Superior temporal gyrus (tissue), 1 donor: ENCODE measurements around the gene PPARA.

Experiments used
- DNase-seq: peaks from one replicate; pipeline ENCODE4 v3.0.0-alpha.2; 2016; ENCODE audit errors: extremely low spot score

Gene PPARA

DNA sequence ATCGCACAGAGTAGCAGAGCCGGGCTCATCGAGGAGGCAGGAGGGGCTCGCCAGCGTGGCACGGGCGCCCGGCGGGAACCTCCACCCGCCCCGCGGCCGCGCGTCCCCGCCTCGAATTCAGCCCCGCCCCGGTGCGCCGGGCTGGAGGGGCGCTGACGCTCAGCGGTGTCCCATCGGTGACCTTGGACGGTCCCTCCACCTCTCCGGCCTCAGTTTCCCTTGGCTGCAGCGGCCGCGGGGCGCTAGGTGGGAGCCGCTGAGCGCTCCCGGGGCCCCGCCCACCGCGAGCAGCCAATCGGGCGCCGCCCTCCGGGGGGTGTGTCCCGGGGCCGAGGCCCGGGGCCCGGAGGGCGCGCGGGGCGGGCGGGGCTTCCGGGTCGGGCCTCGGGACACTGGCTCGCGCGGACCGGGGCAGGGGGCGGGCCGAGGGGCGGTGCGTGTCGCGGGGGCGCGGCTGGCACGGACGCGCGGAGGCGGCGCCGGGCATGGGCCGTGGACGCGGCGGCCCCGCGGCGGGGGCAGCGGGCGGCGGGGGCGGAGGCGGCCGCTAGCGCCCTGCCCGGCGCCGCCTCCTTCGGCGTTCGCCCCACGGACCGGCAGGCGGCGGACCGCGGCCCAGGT, at the start of gene PPARA:
PPARA (plus strand) TSS at position 493 of the 621 bp plus-strand sequence. CDS start 47,858 bp downstream, outside the sequence.
- peak; percentile 80 for DNase-seq

DNA sequence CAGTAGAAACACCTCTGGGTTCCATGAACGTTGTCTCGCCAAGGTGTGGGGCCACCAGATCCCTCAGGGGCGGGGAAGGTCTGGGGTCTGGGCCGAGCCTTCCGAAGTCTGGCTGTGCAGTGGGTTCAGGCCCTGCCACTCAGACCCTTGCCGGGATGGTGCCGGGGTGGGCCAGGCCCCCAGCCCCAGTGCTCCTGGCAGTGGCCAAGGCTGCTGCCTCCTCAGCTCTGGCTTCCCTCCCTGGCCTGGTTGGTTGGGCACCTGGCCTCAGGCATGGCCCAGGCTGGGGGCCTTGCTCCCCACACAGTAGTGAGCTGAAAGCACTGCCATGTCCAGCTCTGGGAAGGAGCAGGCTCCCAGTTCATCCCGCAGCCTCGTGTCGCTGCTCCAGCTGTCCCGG, 48.2 kb upstream of the PPARA start:
- DNase-seq, result no peak

DNA sequence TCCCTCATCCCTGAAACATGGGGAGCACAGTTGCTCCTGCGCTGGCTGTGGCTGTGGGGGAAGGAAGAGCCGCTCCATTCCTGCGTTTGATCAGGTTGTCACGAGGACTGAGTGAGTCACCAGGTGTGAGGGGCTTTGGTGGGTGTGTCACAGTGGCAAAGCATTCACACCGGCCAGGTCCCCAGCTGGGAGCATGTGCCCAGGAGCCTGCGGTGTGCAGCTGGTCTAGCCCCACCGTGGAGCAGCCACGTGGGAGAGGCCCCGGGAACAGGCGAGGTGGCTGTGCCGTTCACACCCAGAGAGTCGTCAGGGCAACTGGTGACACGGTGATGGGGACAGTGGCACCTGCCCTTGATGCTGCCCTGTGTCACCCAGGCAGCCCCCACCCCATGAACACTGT, 47.6 kb upstream of the PPARA start:
- no peak for DNase-seq

DNA sequence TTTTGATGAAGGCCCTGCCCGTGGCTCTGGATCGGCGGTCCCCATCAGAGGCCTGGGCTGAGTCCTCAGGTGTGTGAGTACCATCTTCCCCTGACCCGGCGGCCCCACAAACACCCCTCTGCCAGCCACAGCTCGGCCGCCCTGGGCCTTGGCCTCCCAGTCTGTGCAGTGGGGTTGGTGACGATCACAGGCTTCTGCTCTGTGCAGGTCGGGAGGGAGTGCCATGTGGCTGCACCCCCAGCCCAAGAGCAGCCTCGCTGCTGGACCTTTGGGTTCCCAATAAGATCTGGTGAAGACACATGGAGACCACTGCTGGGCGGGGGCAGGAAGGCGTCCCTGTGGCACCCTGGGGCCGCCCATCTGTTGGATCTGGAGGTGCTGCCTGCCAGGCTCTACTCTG, 47.1 kb upstream of the PPARA start:
- no peak for DNase-seq

DNA sequence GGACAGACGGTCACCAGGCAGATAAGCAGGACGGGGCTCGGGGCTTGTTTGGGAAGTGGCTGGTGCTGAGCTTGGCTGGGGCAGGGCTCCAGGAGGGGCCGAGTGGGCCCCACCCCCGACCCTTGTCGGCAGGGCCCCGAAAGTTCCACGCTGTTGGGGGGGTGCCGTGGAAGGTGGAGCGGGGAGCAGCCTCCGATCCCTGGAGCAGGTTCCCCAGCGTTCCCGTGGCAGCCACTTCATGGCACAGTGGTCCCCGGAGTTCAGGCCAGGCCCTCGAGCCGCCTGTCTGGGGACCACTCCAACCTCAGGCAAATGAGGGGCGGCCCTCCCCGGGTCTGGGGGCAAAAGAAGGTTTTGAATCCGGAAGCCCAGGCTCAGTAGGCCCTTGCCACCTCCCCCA, 46.7 kb upstream of the PPARA start:
- no peak for DNase-seq

DNA sequence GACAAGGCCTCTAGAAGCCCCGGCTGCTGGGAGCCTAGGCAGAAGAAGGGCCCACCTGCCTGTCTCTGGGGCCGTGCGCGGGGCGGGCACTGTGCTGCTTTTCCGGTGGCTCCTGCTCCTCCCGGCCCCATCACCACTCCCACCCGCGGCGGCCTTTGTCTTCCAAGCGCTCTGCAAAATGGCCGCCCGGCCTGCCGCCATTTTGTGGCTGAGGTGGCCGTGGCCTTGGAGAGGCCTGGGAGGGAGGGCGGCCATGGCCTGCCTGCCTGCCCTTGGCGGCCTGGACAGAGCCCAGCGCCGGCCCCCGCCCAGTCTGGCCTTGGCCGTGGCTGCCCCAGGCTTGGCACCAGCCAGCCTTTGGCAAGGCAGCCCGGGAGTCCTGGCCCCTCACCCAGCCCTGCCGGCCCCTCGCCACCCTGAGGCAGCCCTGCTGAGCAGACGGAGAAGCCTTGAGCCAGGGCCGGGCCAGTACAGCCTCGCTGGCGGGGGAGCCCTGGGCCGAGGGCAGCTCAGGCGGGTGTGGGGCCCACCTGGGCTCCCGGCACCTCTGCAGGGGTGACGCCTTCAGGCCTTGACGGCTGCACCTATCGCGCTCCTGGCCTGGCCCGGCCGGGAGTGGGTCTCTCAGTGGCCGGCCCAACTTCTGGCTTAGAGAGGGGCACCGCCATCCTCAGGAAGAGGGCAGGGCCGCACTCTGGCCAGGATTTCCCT, 46.0 kb upstream of the PPARA start:
- DNase-seq, result peak; percentile 70

DNA sequence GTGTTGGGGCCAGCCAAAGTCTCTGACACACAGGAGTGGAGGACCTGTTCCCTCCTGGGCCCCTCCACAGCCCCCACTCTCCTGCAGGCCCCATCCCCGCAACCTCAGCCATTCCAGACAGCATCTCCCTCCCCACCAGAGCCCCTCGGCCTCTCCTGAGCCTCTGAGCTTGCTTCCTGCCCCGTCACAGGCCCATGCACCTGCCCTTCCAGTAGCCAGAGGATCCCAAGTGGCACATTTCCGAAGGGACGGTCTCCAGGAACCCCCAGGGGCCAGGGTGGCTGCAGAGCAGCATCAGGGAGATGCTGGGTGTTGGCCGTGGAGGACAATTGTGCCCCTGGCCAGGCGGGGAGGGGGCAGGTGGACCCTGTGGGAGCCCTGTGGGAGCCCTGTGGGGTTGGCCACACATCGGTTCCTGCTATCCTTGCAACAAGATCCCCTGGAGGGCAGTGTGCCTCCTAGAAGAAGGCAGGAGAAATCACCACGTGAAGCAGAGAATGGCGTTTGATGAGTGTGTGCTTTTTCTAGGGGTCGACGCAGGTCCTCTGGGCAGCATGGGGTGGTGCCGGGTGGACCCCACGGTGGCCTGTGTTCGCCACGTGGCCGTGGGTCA, 45.3 kb upstream of the PPARA start:
- no peak for DNase-seq

DNA sequence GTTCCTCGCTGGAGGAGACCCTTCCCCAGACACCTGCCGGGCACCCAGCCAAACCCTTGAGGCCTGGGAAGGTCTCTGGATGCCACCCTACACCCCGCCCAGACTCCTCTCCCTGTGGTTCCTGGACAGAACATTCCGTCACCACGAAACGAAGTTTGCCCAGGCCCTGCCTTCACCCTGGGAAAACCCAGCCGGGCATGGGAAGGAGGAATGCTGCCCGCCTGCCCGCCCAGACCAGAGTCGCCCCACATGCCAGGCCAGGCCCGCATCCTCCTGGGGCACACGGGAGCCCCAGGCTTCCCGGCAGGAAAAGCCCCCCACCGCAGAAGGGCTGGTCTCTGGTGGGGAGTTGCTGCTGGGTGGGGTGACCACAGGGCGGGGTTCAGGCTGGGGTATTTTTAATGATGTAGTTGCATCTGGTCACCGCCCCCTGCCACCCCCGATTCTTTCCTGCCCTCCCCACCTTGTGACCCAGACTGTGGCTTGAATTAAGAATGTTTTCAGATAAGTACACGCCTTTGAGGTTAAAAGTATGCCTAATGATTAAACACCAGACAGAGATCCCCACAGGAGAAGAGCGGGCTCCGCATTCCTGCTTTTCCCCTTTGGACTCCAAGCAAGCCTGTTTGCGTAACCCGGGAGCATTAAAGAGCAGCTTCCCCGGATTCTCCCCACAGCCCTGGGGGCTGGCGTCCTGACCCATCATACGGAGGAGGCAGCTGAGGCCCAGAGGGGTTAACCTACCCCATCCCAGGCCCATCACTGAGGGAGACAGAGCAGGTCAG, 44.6 kb upstream of the PPARA start:
- DNase-seq, result no peak

DNA sequence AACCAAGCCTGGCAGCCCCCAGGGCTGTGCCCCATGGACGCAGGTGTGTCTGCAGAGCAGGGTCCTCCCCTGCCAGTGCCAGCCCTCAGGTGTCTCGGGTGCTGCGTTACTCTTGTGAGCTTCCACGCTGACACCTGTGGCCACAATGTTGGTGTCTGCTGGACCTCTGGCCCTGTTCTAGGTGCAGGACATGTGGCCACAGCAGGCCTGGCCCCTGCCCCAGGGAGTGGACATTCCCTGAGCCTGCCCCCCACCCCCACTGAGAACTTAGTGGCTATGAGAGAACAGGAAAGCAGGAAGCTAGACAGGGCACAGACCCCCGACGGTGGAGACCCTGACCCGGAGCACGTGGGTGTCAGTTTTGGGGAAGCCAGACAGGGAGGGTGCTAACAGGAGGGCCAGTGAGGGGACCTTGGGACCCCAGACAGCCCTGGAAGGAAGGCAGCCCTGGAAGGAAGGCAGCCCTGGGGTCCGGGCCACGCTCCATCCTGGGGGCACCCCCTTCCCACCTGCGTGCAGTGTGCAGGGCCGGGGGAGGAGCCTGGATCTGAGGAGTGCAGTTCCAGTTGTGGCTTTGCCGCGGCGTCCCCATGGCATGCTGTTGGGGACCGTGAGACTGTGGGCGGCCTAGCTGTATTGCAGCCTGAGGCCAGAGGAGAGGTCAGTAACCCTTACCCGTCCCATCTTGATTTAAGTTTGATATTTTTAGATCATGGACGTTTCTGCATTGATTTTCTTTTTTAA, 43.9 kb upstream of the PPARA start:
- DNase-seq, result no peak

DNA sequence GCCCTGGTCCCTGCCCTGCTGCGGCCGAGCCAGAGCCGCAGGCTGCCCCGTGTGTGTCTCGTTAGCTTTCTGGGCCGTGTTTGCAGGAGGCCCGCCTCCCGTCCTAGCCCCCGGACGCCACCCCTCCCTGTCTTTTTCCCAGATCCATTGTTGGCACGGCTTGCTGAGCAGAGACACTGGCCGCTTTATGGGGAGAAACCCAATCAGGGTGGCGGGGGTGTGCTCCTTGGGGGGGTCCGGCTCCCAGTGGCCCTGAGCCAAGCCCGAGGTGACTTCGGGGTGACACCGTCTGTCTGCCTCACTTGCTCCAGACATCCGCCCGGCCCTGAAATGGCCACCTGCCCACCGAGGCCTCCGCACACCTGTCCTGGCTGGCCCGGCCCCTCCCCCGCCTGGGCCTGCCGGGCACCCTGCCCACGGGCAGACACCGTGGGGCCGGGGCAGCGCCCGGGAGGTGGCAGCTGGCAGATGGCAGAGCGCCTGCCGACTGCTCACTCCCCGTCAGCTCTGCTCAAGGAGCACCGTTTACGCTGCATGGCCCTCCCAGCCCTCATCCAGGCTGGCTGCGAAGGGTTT, 43.1 kb upstream of the PPARA start:
- DNase-seq, result peak; percentile 82

DNA sequence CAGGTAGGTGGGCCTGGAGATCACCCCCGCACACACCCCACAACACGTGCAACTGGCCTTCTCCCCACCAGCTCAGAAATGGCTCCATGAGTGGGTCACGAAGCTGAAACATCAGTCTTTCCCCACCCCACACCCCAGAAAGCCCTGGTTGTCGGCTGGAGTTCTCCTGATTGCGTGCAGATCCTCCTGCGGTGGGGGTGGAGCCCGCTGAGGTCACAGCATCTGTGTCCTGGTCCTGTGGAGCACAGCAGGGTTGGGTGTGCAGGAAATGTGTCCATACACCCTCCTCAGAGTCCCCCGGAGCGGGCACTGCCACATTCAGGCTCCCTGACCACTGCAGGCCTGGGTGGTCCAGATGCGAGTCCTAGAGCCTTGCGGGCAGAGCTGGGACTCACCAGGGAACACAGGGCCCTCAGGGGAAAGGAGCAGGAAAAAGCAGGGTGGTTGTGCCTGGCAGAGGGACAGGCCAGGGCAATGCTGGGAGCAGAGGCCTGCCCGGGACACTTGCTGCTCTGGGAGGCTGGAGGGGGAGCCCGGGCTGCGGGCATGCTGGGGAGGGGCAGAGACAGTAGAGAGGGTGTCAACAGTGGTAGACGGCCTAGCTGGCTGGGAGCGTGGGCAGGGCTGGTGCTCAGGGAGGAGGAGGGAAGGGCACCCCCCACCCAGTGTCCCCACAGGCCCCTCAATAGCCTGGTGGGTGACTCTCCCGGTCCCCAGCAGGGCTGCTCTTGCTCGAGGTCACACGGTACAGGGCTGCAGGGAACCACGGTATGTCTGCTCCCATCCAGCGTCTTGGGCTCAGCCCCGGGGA, 42.4 kb upstream of the PPARA start:
- DNase-seq, result no peak

DNA sequence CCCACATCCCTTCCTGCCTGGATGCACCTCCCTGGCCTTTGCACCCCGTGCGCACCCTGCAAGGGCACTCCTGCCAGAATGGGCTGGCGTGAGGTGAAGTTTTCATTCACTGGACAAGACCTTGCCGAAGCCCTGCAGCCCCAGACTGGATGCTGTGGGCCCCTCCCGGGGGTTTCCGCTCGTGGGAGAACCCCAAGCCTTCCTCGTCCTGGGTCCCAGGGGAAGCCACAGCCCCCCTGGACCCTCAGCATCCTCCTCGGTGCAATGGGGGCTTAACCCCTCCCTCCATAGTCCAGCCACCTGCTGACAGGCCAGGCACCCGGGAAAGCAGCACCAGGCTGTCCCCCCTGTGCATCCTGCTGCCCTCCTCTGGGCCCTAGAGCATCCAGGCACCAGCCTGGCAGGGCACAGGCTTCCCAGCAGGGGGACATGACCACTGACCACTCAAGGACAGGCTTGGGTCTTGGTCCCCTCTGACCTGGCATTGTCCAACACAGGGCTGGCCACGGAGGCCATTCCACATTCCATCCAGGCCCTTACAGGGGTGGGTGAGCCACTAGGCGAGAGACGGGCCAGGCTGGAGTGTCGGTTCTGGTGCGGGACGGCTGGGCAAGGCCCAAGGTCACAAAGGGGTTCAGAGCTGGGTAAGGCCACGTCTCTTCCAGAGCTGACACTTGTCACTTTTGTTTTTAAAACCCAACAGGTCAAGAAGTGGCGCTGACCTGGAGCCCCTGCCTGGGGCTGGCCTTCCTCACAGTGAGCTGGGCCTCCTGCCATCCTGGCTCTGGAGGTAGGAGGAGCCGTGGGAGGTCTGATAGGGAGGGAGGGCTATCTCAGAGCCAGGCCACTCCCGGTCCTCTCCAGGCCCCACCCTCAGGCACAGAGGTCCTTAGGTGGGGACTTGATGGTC, 41.5 kb upstream of the PPARA start:
- DNase-seq, result no peak

DNA sequence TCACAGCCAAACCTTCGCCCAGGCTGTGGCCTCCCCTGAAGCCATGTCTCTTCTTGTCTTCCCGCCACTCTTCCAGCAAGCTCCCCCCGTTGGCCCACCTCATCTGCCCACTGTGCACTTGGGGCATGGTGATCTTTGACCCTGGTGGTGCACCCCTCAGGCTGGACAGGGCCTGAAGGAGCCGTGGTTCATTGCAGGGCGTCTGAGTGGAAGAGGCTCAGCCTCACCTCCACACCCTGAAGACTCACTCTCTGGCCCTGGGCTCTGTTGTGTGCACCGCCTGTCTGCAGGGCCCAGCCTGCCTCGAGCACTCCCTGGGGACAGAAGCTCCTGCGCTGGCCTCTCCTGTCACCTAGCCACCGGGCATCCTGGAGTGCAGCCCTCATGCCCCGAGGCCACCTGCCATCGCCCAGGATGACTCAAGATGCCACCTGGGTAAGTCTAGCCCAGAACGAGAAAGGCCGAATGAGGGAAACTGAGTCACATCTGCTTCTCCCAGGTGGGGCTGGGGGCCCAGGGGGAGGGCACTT, 40.8 kb upstream of the PPARA start:
- DNase-seq, result no peak

DNA sequence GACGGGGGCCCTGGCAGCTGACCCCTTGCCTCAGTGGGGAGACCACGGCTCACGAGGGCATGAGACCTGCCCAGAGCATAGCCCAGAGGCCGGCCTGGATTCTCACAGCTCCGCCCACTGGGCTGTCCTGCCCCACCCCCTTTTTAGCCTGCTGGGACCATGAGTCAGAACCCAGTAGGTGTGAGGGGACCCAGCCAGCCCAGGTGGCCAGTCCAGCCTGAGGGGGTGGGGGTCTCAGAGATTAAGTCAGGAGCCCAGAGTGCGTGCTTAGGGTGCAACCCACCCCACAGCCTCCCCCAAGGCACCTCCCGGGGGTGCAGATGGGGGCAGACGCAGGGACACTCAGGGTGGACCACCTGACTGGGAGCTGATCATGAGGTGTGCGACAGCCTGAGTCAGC, 40.1 kb upstream of the PPARA start:
- DNase-seq, result no peak

DNA sequence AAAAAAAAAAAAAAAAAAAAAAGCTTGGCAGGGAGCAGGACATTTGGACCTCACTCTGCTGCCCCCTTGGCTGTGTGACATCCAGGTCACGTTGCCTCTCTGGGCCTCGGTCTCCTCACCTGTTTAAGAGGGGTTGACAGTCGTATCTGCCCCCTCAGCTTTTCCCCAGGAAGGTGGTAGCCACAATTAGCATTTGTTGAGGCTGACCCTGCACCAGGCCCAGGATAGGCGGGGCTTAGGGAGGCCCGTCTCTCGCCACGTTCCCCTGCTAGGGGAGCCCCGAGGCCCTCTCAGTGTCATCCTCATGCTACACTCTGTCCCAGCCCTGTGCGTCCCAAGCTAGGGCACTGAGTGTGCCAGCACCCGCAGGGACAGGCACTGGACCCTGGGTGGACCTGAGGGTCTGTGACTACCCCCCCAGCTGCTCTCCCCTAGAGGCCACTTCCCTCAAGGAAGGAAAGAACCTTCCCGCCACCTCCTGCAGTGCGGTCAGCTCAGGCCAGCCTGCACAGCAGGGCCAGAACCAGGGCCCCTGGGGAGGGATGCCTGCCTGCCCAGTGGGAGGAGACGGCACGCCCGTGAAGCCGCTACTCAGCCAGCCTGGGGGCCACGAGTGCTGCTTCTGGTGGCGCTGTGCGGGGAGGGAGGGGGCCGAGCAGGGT, 38.5 kb upstream of the PPARA start:
- DNase-seq, result no peak

DNA sequence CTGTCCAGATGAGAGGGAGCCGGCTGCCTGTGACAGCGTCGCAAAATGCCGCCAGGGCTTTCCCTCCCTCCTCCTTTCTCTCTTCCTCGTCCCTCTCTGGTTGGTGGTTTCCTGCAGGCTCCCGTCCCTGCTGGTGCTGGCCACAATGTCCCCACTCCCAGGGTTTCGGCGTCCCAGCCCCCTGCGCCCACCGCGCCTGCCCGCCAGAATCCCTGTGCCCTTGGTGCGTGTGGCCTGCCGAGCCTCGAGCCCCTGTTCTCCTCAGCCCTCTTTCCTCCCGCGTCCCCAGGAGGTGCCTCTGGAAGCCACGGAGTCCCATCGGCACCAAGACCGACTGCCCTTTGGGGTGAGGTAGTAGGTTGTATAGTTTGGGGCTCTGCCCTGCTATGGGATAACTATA, 37.9 kb upstream of the PPARA start:
- no peak for DNase-seq

DNA sequence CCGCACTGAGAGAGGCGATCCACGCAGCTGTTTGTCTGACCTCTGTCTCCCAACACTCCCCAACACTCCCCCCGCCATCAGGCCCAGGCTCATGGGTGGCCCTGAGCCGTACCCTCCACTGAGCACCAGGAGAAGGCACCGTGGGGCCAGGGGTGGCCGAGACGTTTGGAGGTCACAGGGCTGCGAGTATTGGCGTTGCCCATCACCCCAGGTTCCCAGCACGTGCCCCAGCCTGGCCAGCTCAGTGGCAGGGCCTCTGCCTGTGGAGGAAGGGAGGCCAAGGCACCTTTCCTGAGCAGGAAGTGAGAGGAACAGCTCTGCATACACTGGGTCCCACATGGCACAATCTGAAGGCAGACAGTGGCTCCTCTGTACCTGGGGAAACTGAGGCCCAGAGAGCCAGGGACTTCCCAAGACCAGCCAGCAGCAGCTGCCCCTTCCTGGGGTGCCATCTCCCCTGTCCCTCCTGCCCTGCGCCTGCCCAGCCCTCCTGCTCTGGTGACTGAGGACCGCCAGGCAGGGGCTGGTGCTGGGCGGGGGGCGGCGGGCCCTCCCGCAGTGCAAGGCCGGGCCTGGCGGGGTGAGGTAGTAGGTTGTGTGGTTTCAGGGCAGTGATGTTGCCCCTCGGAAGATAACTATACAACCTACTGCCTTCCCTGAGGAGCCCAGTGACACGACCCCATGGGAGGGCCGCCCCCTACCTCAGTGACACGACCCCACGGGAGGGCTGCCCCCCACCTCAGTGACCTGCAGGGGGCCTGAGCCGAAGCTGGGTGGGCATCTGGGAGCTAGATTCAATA, 37.0 kb upstream of the PPARA start:
- DNase-seq, result no peak
